GM12878 (cell line): ENCODE data around the gene QSOX2. TPM values are rescaled to one million over a fixed set of nuclear protein-coding genes. Genes with fewer than 3 reads are reported as not detected.

Experiments used
- ATAC-seq: fragments of 200-7000 bp; cut with Tn5 transposase; 3 replicates; pipeline ENCODE4 v1.9.1; 2020; ENCODE audit warnings: mild to moderate bottlenecking, moderate library complexity
- BruUV-seq: library from RNA; stranded (reverse); fragments of 400-500 nt; replicated peaks from 2 replicates; lab custom pipeline; 2021; lab: Mats Ljungman, UMichigan
- CTCF ChIA-PET: fragments of 300-600 bp; sonication (Branson Sonifier 250); formaldehyde crosslinking; extraction: SDS; loops from one replicate; lab custom pipeline; 2021; ENCODE audit warnings: inconsistent platforms; lab: Yijun Ruan, JAX
- POLR2A ChIA-PET: fragments of 350-600 bp; formaldehyde crosslinking; extraction: SDS; loops from one replicate; lab custom pipeline; 2021; ENCODE audit warnings: inconsistent platforms; lab: Charles Lee
- RAD21 ChIA-PET: fragments of 300-600 bp; sonication (Branson Sonifier 250); formaldehyde crosslinking; loops from one replicate; lab custom pipeline; 2023; ENCODE audit warnings: antibody characterized with exemption; ENCODE audit not compliant: unreplicated experiment; lab: Charles Lee
- SMC1A ChIA-PET: fragments of 300-600 bp; sonication (Branson Sonifier 250); formaldehyde crosslinking; loops from one replicate; lab custom pipeline; 2023; ENCODE audit not compliant: unreplicated experiment, uncharacterized antibody; lab: Charles Lee
- DNase-seq: peaks from one replicate; pipeline ENCODE4 v3.0.0-alpha.2; 2011; ENCODE audit warnings: low read depth, low spot score
- FAIRE-seq: peaks from 3 replicates; lab custom pipeline; 2011; peaks lifted over from hg19 to GRCh38; lab: Jason Lieb, UNC
- H2AFZ ChIP-seq: 2 replicates; pipeline ENCODE4 v1.6.0; 2011; ENCODE audit warnings: low read depth, low read length, control low read depth; ENCODE audit not compliant: control insufficient read depth
- H3K27ac ChIP-seq: 2 replicates; pipeline ENCODE4 v1.5.1; 2011; ENCODE audit warnings: control low read depth; ENCODE audit not compliant: control insufficient read depth, insufficient read depth
- H3K27me3 ChIP-seq, 2 experiments: replicated peaks in 1 of 2; 2 replicates each; pipeline versions ENCODE4 v1.6.0 to v1.6.1; 2011; ENCODE audit warnings: low read length in 1 of 2; ENCODE audit not compliant: control insufficient read depth in 2 of 2, insufficient read depth in 2 of 2
- H3K36me3 ChIP-seq, 2 experiments: 2 replicates each; pipeline ENCODE4 v1.5.1; 2011; ENCODE audit warnings: low read length in 1 of 2; ENCODE audit not compliant: control insufficient read depth in 2 of 2, insufficient read depth in 2 of 2
- H3K4me1 ChIP-seq: 2 replicates; pipeline ENCODE4 v1.6.1; 2011; ENCODE audit warnings: mild to moderate bottlenecking, low read length, moderate library complexity, mixed read lengths; ENCODE audit not compliant: control insufficient read depth, insufficient read depth
- H3K4me2 ChIP-seq: 2 replicates; pipeline ENCODE4 v1.6.0; 2011; ENCODE audit warnings: control low read depth; ENCODE audit not compliant: control insufficient read depth, insufficient read depth
- H3K4me3 ChIP-seq: fragments of 200-600 bp; sonication (generic); 2 replicates; pipeline ENCODE4 v1.5.1; 2016
- H3K79me2 ChIP-seq: 2 replicates; pipeline ENCODE4 v1.6.0; 2011; ENCODE audit warnings: low read length; ENCODE audit not compliant: control insufficient read depth, insufficient read depth
- H3K9ac ChIP-seq: 2 replicates; pipeline ENCODE4 v1.8.0; 2011; ENCODE audit warnings: low read length, control low read depth, mixed read lengths; ENCODE audit not compliant: control insufficient read depth, insufficient read depth
- H3K9me3 ChIP-seq: replicated peaks from 3 replicates; pipeline ENCODE4 v1.5.1; 2011; ENCODE audit warnings: mild to moderate bottlenecking, low read length; ENCODE audit not compliant: control insufficient read depth, insufficient read depth
- H4K20me1 ChIP-seq: 2 replicates; pipeline ENCODE4 v1.6.0; 2011; ENCODE audit not compliant: control insufficient read depth, insufficient read depth
- ATF3 ChIP-seq: IDR thresholded peaks from 2 replicates; pipeline ENCODE4 v1.6.1; 2011; ENCODE audit warnings: low read depth, mild to moderate bottlenecking, low read length, moderate library complexity, borderline replicate concordance; ENCODE audit errors: extremely low read depth
- CHD2 ChIP-seq: IDR thresholded peaks from 2 replicates; pipeline ENCODE4 v1.6.1; 2011; ENCODE audit warnings: low read depth, low read length, improper control_type of control experiment, borderline replicate concordance
- CTCF ChIP-seq, 3 experiments: IDR thresholded peaks in 2 of 3; conservative IDR thresholded peaks in 1 of 3; 2 replicates each; pipeline ENCODE4 v1.5.1; 2011; ENCODE audit warnings: low read depth in 3 of 3, low read length in 3 of 3, mild to moderate bottlenecking in 3 of 3, control low read depth in 2 of 3, moderate library complexity in 2 of 3, inconsistent platforms in 1 of 3, mixed read lengths in 1 of 3; ENCODE audit not compliant: control insufficient read depth in 2 of 3, insufficient read depth in 1 of 3; ENCODE audit errors: extremely low read depth in 1 of 3
- DPF2 ChIP-seq: fragments of 450-650 bp; IDR thresholded peaks from 2 replicates; pipeline ENCODE4 v1.6.1; 2017; ENCODE audit warnings: mild to moderate bottlenecking
- EED ChIP-seq: sonication (generic); IDR thresholded peaks from 2 replicates; pipeline ENCODE4 v1.6.1; 2016; ENCODE audit warnings: antibody characterized with exemption, low read depth
- ESRRA ChIP-seq: IDR thresholded peaks from 2 replicates; pipeline ENCODE4 v1.6.1; 2012; ENCODE audit warnings: mild to moderate bottlenecking, low read length, improper control_type of control experiment
- IKZF1 ChIP-seq: fragments of 450-650 bp; conservative IDR thresholded peaks from 2 replicates; pipeline ENCODE4 v1.6.1; 2017; ENCODE audit warnings: antibody characterized with exemption, mild to moderate bottlenecking
- MTA3 ChIP-seq: IDR thresholded peaks from 2 replicates; pipeline ENCODE4 v1.6.1; 2012; ENCODE audit warnings: low read length, inconsistent platforms, borderline replicate concordance
- POLR2A ChIP-seq: IDR thresholded peaks from 2 replicates; pipeline ENCODE4 v1.6.1; 2011; ENCODE audit warnings: low read depth, mild to moderate bottlenecking, low read length
- PRDM15 ChIP-seq: fragments of 450-650 bp; formaldehyde crosslinking; IDR thresholded peaks from 2 replicates; pipeline ENCODE4 v1.4.0; 2020; ENCODE audit warnings: mild to moderate bottlenecking, moderate library complexity
- SRF ChIP-seq, 2 experiments: IDR thresholded peaks; 2 replicates each; pipeline ENCODE4 v1.6.1; 2011; ENCODE audit warnings: low read depth in 2 of 2, low read length in 2 of 2, mild to moderate bottlenecking in 1 of 2, moderate library complexity in 1 of 2
- YBX1 ChIP-seq: fragments of 450-650 bp; IDR thresholded peaks from 2 replicates; pipeline ENCODE4 v1.6.1; 2016; ENCODE audit warnings: antibody characterized with exemption
- ZNF622 ChIP-seq: fragments of 450-650 bp; IDR thresholded peaks from 2 replicates; pipeline ENCODE4 v1.6.1; 2017; ENCODE audit warnings: mild to moderate bottlenecking, inconsistent platforms
- WGBS: methylation state at CpG from one replicate; pipeline ENCODE4 v1.1.6; 2016; ENCODE audit warnings: low lambda C conversion rate; ENCODE audit not compliant: insufficient replicate concordance, insufficient coverage; ENCODE audit errors: missing lambda C conversion rate; 5-methylcytosine and 5-hydroxymethylcytosine counted together
- in situ Hi-C: fragments of 300-500 bp; cut with MboI; formaldehyde crosslinking; loops from 9 replicates; pipeline ENCODE4 v1.14.3; 2018; ENCODE audit warnings: mixed read lengths
- intact Hi-C: fragments of 100-400 bp; cut with micrococcal nuclease; formaldehyde crosslinking; loops from one replicate; pipeline ENCODE4 v1.14.2; 2022; ENCODE audit not compliant: unreplicated experiment
- polyA plus RNA-seq, 11 experiments: library from polyadenylated mRNA; depleted of rRNA in 4 of 11; unstranded in 6 of 11; stranded (reverse) in 5 of 11; fragments of >200 nt; fragmentation: Nextera tagmentation in 4 of 11; fragmentation: Illumina TruSeq in 1 of 11; extraction: Ambion mirVana in 4 of 11; extraction: Trizol in 1 of 11; gene quantifications; 1 replicate in 1 of 11; 2 replicates in 10 of 11; pipeline versions ENCODE4 v1.2.1 to v1.2.3, GENCODE V29; 2011 to 2016; ENCODE audit warnings: inconsistent platforms in 2 of 11, missing spikeins in 2 of 11, low read depth in 1 of 11
- total RNA-seq, 4 experiments: library from RNA; depleted of rRNA in 3 of 4; stranded (reverse); fragments of >200 nt in 3 of 4; fragmentation: Illumina TruSeq in 1 of 4; extraction: Trizol in 1 of 4; gene quantifications; 2 replicates each; pipeline versions ENCODE4 v1.2.1 to v1.2.3, GENCODE V29; 2013 to 2021

The QSOX2 gene
- total and polyA plus RNA-seq, 10 of the 15 experiments (the other 5 are each of a cell fraction or from before 2014, with no cell fraction given) = 0.34 to 16.1 (median 8.2) TPM

- ChIA-PET CTCF (interaction anchor here (1.2 to 2.3 kb wide), 5 partner anchors 14 to 143 kb away, joined by 3 to 11 read pairs (median 7); partner anchors contain the start of gene DNLZ), RAD21 (interaction anchor here (1.1 to 2.4 kb wide), 2 partner anchors 39 to 112 kb away, joined by 3 to 10 read pairs; no protein-coding TSS in a partner anchor), SMC1A (interaction anchor here (1.2 kb wide), 1 partner anchor 112 kb away, joined by 6 read pairs; no protein-coding TSS in a partner anchor), POLR2A (interaction anchor here (0.5 kb wide), 1 partner anchor 212 kb away, joined by 3 read pairs; no protein-coding TSS in a partner anchor)
- 3% methylated on average over 14 of the region's 14 CpGs for WGBS
- no peaks in the 10 kb centered on the region for H3K79me2 ChIP-seq
- no peak for FAIRE-seq
- no peaks in the 10 kb centered on the region for H3K4me1 ChIP-seq
- intact Hi-C loops (loop anchor here (10.0 kb wide), 1 partner anchor 318 kb away; the partner anchor contains the start of gene UBAC1), in situ Hi-C loops (no loop called here)
- TF ChIP-seq DPF2 (no peak), SRF (IDR thresholded peaks at IDR 0.05; ENCODE audit: low read depth in 2 of 2, low read length in 2 of 2) (no peak), ATF3 (no peak), IKZF1 (no peak), ZNF622 (no peak), ESRRA (no peak), YBX1 (no peak), MTA3 (no peak), PRDM15 (CRISPR knock-in tag) (no peak), POLR2A (no peak), CHD2 (no peak), EED (no peak), CTCF (IDR thresholded peaks at IDR 0.05 in 2 of 3, conservative IDR thresholded peaks at IDR 0.05 in 1 of 3; ENCODE audit: control insufficient read depth in 2 of 3, extremely low read depth in 1 of 3, insufficient read depth in 1 of 3, low read depth in 3 of 3, low read length in 3 of 3) (no peak)
- no peaks in the 10 kb centered on the region for H3K9me3 ChIP-seq
- no peak overlapping the region for H3K4me3 ChIP-seq
- no peaks in the 10 kb centered on the region for H4K20me1 ChIP-seq
- H3K9ac ChIP-seq = no peak overlapping the region
- H3K27ac ChIP-seq = no peak overlapping the region
- BruUV-seq = no TSS peak
- DNase-seq = no peak
- no peak for ATAC-seq
- no peak overlapping the region for H2AFZ ChIP-seq
- H3K4me2 ChIP-seq = no peak overlapping the region
- no peaks in the 10 kb centered on the region for H3K27me3 ChIP-seq
- no peaks in the 10 kb centered on the region for H3K36me3 ChIP-seq
These were observed 36.8 kb upstream of the QSOX2 start for GRCh38 chr9:136282272-136282861.
